HK-2 (cell line): Measurements from ENCODE around the gene EFNB1.

ENCODE experiments used
- DNase-seq: peaks from one replicate; pipeline ENCODE4 v3.0.0-alpha.2; 2018; ENCODE audit not compliant: unreplicated experiment

The EFNB1 gene

DNA sequence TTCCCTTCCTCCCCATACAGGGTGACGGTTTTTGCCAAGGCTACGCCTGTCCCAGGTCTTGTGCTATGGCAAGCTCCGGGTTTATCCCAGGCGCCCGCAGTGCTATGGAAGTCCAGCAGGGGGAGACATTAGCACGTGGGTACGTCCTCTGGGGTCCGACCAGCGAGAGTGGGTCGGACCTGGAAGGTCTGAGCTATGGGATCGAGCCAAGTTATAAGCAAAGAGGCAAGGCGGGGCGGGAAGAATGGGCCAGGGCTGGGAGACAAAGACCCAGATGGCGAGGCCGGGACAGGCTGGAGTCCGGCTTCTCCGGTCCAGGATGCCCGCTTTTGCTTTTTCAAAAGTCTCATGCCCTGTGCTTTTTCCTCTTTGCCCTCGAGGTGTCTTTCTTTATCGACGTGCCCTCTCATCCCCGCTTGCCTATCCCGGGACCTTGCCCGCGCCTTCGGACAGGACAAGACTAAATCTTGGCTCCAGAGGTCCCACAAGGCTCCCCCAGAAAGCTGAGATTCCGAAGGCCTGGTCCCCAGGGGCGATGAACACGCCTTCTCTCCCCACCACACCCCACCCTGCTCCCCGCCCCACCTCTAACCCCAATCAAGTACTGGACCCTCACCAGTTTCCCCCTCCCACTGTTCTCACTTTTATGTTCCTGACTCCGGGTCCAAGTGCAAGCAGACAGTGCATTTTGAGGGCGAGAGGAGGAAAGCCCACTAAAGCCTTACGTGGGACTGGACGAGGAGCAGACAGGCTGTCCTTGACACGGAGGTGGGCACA lies 785 bp upstream of the EFNB1 start:
- DNase-seq: peak; percentile 77

- peak; percentile 38 for DNase-seq
These were observed 979 bp downstream of the EFNB1 start for GRCh38 chrX:68829582-68830418.

DNA sequence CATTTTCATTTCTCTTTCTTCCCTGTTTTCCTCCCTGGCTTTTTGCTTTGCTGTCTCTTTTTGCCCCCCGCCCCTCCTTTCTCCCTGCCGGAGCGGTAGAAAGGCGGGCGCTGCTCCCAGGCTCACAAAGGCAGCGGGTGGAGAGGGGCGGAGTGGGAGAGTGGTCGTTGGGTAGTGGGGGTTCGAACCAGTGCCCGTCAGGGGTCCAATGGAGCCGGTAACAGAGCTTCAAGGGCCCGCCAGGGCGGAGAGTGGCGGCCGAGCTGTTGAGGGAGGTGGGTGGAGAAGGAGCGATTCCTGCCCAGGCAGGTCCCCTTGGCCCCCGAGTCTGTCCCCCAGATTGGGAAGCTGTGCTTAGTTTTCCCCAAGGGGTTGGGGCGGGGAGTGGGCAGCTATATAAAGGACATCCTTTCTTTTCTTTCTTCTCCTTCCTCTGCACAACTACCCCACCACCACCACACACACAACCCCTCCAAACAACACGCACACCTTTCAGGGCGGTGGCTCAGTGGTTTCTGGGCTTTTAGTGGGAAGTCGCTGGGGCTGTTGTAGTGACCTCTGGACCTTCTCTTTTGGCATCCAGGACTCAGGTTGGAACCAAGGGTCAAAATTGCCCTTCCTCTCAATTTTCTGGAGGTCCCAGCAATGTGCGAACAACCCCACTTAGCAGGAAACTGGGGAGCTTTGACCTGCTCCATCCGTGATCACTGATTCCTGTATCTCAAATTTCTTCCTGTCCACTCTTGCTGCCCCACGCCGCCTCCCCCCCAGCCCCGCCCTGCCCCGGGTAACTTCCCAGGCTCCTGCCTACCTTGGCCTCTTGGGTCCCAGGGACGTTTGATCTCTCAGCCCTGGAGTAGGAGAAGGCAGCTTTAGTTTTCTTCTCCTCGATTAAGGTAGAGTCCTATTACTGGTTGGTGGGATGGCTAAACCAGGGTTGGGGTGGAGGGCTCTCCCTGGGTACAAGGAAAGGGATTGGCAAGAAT lies 1.9 kb downstream of the EFNB1 start:
- DNase-seq: no peak

DNA sequence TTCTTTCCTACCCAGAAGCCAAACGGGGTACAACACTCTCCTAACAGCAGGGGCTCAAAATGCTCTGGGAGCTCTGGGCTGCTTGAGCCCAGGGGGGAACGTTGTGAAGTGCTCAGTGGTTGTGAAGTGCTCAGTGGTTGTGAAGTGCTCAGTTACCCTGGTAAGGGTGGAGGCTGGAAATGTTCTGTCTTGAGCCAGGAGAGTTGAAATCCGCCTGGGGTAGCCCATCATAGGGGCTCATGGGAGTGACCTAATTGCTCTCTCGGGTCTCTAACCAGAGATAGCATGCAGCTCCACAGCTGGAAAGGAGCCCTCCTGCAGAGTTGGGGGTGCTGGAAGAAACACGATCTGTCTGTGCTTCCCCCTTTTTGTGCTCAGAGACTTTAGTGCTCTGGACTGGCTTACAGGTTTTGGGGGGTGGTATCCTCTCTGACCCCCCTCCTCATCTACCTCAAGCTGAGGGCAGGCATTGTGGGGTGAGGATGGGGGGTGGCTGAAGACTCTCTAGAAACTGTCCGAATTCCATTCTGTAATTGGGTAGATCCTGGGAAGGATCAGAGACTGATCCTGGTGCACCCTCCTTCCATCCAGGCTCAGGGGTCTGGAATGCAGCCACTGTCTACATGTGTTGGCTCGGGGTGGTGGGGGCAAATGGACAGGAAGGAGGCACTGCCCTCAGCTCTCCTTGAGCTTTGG lies 2.7 kb downstream of the EFNB1 start:
- no peak for DNase-seq

GRCh38 chrX:68832101-68832416 lies 3.2 kb downstream of the EFNB1 start:
- DNase-seq: peak; percentile 29

DNA sequence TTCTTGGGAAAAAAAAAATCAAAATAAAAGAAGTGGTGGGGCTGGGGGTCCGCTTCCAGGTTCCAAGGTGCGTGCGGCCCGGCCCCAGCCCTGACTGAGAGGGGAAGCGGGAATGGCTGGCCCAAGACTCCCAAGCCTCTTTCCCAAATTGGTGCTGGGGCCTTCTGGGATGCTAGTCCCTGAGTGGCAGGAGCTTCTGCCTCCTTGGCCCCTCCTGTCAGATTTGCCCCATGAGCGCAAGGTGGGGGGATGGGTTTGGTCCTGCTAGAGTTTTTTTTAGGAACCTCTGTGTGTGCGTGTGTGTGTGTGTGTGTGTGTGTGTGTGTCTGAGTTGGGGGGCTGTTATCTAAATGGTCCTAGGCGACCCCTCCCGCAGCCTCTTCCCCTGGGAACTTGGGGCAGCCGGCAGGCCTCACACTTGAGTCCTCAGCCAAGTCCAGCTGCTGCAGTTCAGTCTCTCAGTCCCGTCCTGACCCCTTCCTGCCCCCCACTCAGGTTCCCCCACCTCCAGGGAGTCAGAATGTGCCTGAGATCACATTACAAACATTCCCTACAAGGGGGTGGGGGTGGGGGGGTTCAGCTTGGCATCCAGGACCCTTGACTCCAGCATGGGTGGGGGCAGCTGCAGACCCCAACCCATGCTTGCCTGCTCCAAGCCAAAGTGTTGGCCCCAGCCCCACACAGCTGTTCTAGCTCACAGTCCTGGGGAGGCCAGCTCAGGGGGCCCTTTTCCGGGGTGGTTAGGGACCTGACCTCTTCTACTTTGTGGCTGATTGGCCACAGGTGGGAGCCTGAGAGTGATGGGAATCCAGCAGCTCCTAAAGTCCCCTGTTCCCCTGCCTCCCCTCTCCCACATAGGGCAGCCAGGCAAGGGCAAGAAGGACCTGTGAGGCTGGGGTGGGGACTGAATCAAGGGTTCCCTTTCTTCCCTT lies 4.0 kb downstream of the EFNB1 start:
- no peak for DNase-seq

- DNase-seq: no peak
These were observed 4.6 kb downstream of the EFNB1 start for GRCh38 chrX:68833448-68833805.

DNA sequence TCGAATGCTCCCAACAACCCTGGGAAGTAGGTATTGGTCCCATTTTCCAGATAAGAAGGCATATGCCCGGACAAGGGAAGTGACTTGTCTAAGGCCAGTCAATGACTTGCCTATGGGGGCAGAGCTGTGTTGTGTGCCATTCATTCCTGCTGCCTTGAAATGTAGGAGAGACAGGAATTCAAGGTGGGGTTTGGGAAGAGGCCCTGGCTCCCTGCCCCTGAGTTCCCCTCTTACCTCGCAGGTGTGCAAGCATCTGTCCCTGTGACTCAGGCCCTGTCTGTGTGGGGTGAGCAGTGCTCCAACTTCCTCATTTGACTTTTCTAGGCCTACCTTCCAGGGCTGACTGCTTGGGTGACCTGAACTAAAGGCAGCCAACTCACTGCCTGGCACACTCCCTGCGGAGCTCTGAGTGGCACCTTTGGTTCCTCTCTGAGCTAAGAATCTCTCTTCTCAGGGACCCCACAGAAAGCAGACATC lies 5.1 kb downstream of the EFNB1 start:
- no peak for DNase-seq

GRCh38 chrX:68834371-68835103 lies 5.7 kb downstream of the EFNB1 start:
- no peak for DNase-seq

DNA sequence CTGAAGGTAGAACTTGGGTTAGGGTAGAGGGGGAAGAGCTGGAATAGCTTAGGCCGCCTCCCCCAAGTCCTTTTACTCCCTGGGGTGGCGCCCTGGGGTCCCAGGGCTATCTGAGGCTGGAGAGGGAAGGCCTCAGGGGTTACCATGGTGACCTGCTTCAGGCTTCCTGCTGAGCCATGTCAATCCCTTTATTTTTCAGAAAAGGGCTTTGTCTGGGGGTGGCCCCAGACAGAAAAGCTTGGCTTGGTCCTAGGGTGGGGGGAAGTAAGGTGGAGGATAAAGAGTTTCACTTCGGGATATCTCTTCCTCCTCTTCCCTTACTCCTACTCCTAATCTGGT lies 6.3 kb downstream of the EFNB1 start:
- no peak for DNase-seq

- DNase-seq: no peak
These were observed 6.6 kb downstream of the EFNB1 start for GRCh38 chrX:68835468-68835867.

DNA sequence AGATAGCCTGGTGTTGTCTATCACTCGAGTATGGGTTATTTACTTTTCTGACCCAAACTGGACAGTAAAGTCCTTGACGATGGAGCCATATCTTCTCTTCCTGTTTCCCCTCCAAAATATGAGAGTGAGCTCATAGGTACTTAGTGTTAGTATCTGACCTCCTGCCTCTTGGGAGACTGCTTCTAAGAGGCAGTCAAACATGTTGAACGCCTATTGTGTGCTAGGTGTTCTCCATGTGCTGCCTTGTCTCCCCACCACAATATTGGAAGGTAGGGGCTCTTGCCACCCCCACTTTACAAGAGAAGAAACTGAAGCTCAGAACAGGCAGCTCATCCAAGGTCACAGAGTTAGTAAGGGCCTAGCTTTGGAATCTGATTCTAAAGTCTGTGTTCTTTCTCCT lies 8.3 kb downstream of the EFNB1 start:
- no peak for DNase-seq

DNA sequence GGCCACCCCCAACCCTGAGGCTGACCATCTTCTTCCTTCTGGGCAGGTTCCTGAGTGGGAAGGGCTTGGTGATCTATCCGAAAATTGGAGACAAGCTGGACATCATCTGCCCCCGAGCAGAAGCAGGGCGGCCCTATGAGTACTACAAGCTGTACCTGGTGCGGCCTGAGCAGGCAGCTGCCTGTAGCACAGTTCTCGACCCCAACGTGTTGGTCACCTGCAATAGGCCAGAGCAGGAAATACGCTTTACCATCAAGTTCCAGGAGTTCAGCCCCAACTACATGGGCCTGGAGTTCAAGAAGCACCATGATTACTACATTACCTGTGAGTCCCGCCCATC lies 9.7 kb downstream of the EFNB1 start:
- no peak for DNase-seq

DNA sequence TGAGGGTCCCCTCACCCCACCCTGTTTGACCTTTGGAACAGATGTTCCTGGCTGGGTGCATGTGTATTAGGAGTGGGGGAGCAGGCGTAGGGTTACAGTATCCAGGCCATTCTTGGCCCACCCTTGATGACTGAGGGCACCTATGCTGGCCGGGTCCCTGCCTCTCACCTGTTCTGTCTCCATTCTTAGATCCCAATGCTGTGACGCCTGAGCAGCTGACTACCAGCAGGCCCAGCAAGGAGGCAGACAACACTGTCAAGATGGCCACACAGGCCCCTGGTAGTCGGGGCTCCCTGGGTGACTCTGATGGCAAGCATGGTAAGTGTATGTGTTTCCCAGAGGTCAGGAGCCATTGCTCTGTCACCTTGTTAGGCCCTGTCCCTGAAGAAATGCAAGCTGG lies 10.9 kb downstream of the EFNB1 start:
- DNase-seq: no peak

DNA sequence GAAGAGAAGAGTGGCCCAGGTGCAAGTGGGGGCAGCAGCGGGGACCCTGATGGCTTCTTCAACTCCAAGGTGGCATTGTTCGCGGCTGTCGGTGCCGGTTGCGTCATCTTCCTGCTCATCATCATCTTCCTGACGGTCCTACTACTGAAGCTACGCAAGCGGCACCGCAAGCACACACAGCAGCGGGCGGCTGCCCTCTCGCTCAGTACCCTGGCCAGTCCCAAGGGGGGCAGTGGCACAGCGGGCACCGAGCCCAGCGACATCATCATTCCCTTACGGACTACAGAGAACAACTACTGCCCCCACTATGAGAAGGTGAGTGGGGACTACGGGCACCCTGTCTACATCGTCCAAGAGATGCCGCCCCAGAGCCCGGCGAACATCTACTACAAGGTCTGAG lies 11.4 kb downstream of the EFNB1 start:
- DNase-seq: no peak

GRCh38 chrX:68841251-68842049 lies 12.6 kb downstream of the EFNB1 start:
- no peak for DNase-seq

GRCh38 chrX:68842351-68842750 lies 13.5 kb downstream of the EFNB1 start:
- no peak for DNase-seq

GRCh38 chrX:68842781-68843581 lies 14.2 kb downstream of the EFNB1 start:
- DNase-seq: no peak
